GM10266 (cell line): ENCODE measurements around the gene ROCK2.

Experiments used
- DNase-seq: peaks from one replicate; pipeline ENCODE4 v3.0.0; 2012; ENCODE audit errors: extremely low spot score
- CTCF ChIP-seq: IDR thresholded peaks from 2 replicates; pipeline ENCODE4 v1.5.1; 2012; ENCODE audit warnings: mild to moderate bottlenecking, low read depth; ENCODE audit not compliant: control insufficient read depth, insufficient read depth; ENCODE audit errors: missing control alignments

ROCK2 gene

GRCh38 chr2:11187731-11188130 lies 156.7 kb downstream of the ROCK2 start:
- DNase-seq = no peak
- TF ChIP-seq CTCF = no peak

- no peak for TF ChIP-seq CTCF
- no peak for DNase-seq
Observed at GRCh38 chr2:11187083-11187619, 157.3 kb downstream of the ROCK2 start.

- DNase-seq = no peak
- TF ChIP-seq CTCF = no peak
Observed at GRCh38 chr2:11186145-11186544, 158.3 kb downstream of the ROCK2 start.

- no peak for TF ChIP-seq CTCF
- no peak for DNase-seq
Observed at GRCh38 chr2:11182951-11183350, 161.5 kb downstream of the ROCK2 start.

GRCh38 chr2:11180653-11181052 lies 163.8 kb downstream of the ROCK2 start:
- no peak for TF ChIP-seq CTCF
- DNase-seq = no peak

GRCh38 chr2:11179899-11180298 lies 164.5 kb downstream of the ROCK2 start:
- TF ChIP-seq CTCF = no peak
- DNase-seq = no peak

GRCh38 chr2:11179196-11179595 lies 165.2 kb downstream of the ROCK2 start:
- no peak for DNase-seq
- no peak for TF ChIP-seq CTCF
